ENCODE data around the gene SCN10A. TPM values are rescaled to one million over a fixed set of nuclear protein-coding genes. Genes with fewer than 3 reads are reported as not detected.

Gene SCN10A
- total RNA-seq, 1 experiment from 2014 or later, result not detected

DNA sequence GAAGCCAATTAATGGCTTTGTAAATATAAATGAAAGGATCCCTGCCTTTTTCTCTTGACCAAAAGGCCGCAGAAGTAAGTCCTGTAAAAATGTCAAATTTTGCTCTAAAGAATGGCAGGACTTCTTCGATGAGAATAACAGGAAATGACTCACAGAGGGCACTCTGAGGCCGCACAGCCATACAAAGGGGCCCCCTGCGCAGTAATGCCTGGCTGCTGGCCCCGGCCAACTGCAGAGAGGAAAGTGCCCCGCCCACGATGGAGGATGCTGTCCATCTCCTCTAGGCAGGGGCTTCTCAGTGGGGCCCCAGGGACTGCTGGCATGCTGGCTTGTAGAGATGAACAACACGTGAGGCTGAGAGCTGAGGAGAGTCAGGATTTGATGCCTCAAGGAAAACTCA, 18.1 kb upstream of the SCN10A start:
- H3K4me3 Mint-ChIP-seq (ENCODE audit: unreplicated experiment), result no peak overlapping the region
- H3K9me3 Mint-ChIP-seq (ENCODE audit: unreplicated experiment), result no peaks in the 10 kb centered on the region
- H3K27ac Mint-ChIP-seq (ENCODE audit: unreplicated experiment), result no peak overlapping the region
- no peaks in the 10 kb centered on the region for H3K4me1 Mint-ChIP-seq (ENCODE audit: low read depth, unreplicated experiment)
- no peaks in the 10 kb centered on the region for H3K9me3 ChIP-seq
- H3K36me3 Mint-ChIP-seq (ENCODE audit: insufficient read depth, unreplicated experiment), result no peaks in the 10 kb centered on the region
- no TSS peak for BruUV-seq (replicated peaks)
- H3K4me3 ChIP-seq (ENCODE audit: low read depth, low read length), result no peak overlapping the region
- H3K4me1 ChIP-seq, result no peaks in the 10 kb centered on the region
- ChIA-PET POLR2A (no interaction called here), CTCF (no interaction called here)
- no peaks in the 10 kb centered on the region; the same call in 1 of the 2 replicates for H3K27me3 ChIP-seq (replicated peaks; ENCODE audit: control insufficient read depth, insufficient read depth, low read length)
- peaks cover 3% of the 10 kb centered on the region for H3K27me3 Mint-ChIP-seq (ENCODE audit: insufficient read depth, unreplicated experiment)
- DNase-seq, result no peak
- no peaks in the 10 kb centered on the region for H3K36me3 ChIP-seq (ENCODE audit: control insufficient read depth, insufficient read depth, low read length)
- TF ChIP-seq, protein P1, sequence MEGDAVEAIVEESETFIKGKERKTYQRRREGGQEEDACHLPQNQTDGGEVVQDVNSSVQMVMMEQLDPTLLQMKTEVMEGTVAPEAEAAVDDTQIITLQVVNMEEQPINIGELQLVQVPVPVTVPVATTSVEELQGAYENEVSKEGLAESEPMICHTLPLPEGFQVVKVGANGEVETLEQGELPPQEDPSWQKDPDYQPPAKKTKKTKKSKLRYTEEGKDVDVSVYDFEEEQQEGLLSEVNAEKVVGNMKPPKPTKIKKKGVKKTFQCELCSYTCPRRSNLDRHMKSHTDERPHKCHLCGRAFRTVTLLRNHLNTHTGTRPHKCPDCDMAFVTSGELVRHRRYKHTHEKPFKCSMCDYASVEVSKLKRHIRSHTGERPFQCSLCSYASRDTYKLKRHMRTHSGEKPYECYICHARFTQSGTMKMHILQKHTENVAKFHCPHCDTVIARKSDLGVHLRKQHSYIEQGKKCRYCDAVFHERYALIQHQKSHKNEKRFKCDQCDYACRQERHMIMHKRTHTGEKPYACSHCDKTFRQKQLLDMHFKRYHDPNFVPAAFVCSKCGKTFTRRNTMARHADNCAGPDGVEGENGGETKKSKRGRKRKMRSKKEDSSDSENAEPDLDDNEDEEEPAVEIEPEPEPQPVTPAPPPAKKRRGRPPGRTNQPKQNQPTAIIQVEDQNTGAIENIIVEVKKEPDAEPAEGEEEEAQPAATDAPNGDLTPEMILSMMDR (IDR thresholded peaks at IDR 0.05; ENCODE audit: insufficient read depth in 1 of 2, low read depth in 1 of 2, low read length in 1 of 2, severe bottlenecking in 1 of 2, unreplicated experiment in 1 of 2), result no peak
- intact Hi-C loops (cut with micrococcal nuclease; ENCODE audit: unreplicated experiment), result no loop called here

DNA sequence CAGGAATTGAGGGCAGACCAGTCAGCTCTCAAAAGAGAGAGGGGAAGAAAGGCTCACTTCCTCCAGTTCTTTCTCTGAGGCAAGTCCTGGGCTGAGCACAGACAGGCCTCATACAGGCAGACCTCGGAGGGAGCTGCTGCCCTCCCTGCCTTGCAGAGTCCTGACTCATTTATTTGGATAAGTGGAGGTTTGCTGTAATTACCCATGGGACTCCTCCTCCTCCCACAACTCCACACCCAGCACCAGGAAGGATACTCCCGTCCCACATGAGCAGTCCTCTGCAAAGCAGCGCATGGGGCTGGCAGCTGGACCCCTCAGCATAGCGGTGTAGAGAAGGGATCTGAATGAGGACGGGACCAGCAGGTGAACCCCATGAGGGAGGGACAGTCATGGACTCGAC, 13.4 kb upstream of the SCN10A start:
- Histone ChIP-seq H3K27me3 (replicated peaks; ENCODE audit: control insufficient read depth, insufficient read depth, low read length) (no peaks in the 10 kb centered on the region; the same call in 1 of the 2 replicates), H3K4me1 (no peaks in the 10 kb centered on the region), H3K4me3 (ENCODE audit: low read depth, low read length) (no peak overlapping the region), H3K36me3 (ENCODE audit: control insufficient read depth, insufficient read depth, low read length) (no peaks in the 10 kb centered on the region), H3K9me3 (no peaks in the 10 kb centered on the region)
- BruUV-seq (replicated peaks), result no TSS peak
- H3K4me1 Mint-ChIP-seq (ENCODE audit: low read depth, unreplicated experiment), result no peaks in the 10 kb centered on the region
- H3K27me3 Mint-ChIP-seq (ENCODE audit: insufficient read depth, unreplicated experiment), result peaks cover 2% of the 10 kb centered on the region
- H3K9me3 Mint-ChIP-seq (ENCODE audit: unreplicated experiment), result no peaks in the 10 kb centered on the region
- CTCF ChIA-PET, result no interaction called here
- POLR2A ChIA-PET, result no interaction called here
- no peak for DNase-seq
- no peaks in the 10 kb centered on the region for H3K36me3 Mint-ChIP-seq (ENCODE audit: insufficient read depth, unreplicated experiment)
- TF ChIP-seq, protein P1 (IDR thresholded peaks at IDR 0.05; ENCODE audit: insufficient read depth in 1 of 2, low read depth in 1 of 2, low read length in 1 of 2, severe bottlenecking in 1 of 2, unreplicated experiment in 1 of 2), result no peak
- intact Hi-C loops (cut with micrococcal nuclease; ENCODE audit: unreplicated experiment), result no loop called here
- no peak overlapping the region for H3K4me3 Mint-ChIP-seq (ENCODE audit: unreplicated experiment)
- H3K27ac Mint-ChIP-seq (ENCODE audit: unreplicated experiment), result no peak overlapping the region

DNA sequence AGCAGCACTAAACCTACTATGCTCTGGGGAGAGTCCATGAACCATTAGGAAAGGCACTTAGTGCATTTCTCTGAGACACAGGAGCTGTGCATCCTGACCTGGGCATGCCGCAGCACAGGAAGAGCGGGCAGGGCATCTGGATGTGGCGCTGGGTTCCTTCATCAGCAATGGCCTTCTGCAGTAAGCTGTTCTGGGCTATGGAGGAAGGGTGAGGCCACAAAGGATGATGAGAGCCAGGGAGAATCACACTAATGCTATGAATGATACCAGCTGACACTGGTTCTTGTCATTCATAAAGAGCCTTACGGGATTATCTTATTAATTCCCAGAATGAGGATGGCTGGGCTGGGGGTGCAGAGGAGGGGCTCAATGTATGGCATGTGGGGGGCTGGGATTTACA, 12.7 kb upstream of the SCN10A start:
- Mint-ChIP-seq H3K9me3 (ENCODE audit: unreplicated experiment) (no peaks in the 10 kb centered on the region), H3K4me1 (ENCODE audit: low read depth, unreplicated experiment) (no peaks in the 10 kb centered on the region), H3K27ac (ENCODE audit: unreplicated experiment) (no peak overlapping the region), H3K4me3 (ENCODE audit: unreplicated experiment) (no peak overlapping the region), H3K27me3 (ENCODE audit: insufficient read depth, unreplicated experiment) (peaks cover 6% of the 10 kb centered on the region), H3K36me3 (ENCODE audit: insufficient read depth, unreplicated experiment) (no peaks in the 10 kb centered on the region)
- H3K36me3 ChIP-seq (ENCODE audit: control insufficient read depth, insufficient read depth, low read length), result no peaks in the 10 kb centered on the region
- DNase-seq, result no peak
- H3K4me3 ChIP-seq (ENCODE audit: low read depth, low read length), result no peak overlapping the region
- ChIA-PET CTCF (interaction anchor here (0.6 to 0.7 kb wide), 2 partner anchors 202 to 1113 kb away, joined by 3 to 4 read pairs; no protein-coding TSS in a partner anchor), POLR2A (no interaction called here)
- TF ChIP-seq, protein P1 (IDR thresholded peaks at IDR 0.05; ENCODE audit: insufficient read depth in 1 of 2, low read depth in 1 of 2, low read length in 1 of 2, severe bottlenecking in 1 of 2, unreplicated experiment in 1 of 2), result no peak
- no peaks in the 10 kb centered on the region for H3K9me3 ChIP-seq
- intact Hi-C loops (cut with micrococcal nuclease; ENCODE audit: unreplicated experiment), result no loop called here
- no peaks in the 10 kb centered on the region; the same call in 1 of the 2 replicates for H3K27me3 ChIP-seq (replicated peaks; ENCODE audit: control insufficient read depth, insufficient read depth, low read length)
- BruUV-seq (replicated peaks), result no TSS peak
- no peaks in the 10 kb centered on the region for H3K4me1 ChIP-seq

Measured in Caco-2 (cell line).